GM12874 (cell line): Measurements from ENCODE around the gene TES.

Experiments
- TF ChIP-seq, protein P1 (sequence below): IDR thresholded peaks from 2 replicates; pipeline ENCODE4 v1.5.1; 2011; ENCODE audit warnings: low read depth, mild to moderate bottlenecking, control low read depth, low read length, moderate library complexity; ENCODE audit not compliant: insufficient read depth

The TES gene, protein sequence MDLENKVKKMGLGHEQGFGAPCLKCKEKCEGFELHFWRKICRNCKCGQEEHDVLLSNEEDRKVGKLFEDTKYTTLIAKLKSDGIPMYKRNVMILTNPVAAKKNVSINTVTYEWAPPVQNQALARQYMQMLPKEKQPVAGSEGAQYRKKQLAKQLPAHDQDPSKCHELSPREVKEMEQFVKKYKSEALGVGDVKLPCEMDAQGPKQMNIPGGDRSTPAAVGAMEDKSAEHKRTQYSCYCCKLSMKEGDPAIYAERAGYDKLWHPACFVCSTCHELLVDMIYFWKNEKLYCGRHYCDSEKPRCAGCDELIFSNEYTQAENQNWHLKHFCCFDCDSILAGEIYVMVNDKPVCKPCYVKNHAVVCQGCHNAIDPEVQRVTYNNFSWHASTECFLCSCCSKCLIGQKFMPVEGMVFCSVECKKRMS

GRCh38 chr7:116210345-116211005 is at the start of gene TES:
Gene TES (plus strand): TSS chr7:116210539. CDS start chr7:116210708, 169 bp downstream.
- TF ChIP-seq, protein P1, sequence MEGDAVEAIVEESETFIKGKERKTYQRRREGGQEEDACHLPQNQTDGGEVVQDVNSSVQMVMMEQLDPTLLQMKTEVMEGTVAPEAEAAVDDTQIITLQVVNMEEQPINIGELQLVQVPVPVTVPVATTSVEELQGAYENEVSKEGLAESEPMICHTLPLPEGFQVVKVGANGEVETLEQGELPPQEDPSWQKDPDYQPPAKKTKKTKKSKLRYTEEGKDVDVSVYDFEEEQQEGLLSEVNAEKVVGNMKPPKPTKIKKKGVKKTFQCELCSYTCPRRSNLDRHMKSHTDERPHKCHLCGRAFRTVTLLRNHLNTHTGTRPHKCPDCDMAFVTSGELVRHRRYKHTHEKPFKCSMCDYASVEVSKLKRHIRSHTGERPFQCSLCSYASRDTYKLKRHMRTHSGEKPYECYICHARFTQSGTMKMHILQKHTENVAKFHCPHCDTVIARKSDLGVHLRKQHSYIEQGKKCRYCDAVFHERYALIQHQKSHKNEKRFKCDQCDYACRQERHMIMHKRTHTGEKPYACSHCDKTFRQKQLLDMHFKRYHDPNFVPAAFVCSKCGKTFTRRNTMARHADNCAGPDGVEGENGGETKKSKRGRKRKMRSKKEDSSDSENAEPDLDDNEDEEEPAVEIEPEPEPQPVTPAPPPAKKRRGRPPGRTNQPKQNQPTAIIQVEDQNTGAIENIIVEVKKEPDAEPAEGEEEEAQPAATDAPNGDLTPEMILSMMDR = no peak

GRCh38 chr7:116161728-116162127 is 48.6 kb upstream of the TES start:
- TF ChIP-seq, protein P1 = no peak

DNA sequence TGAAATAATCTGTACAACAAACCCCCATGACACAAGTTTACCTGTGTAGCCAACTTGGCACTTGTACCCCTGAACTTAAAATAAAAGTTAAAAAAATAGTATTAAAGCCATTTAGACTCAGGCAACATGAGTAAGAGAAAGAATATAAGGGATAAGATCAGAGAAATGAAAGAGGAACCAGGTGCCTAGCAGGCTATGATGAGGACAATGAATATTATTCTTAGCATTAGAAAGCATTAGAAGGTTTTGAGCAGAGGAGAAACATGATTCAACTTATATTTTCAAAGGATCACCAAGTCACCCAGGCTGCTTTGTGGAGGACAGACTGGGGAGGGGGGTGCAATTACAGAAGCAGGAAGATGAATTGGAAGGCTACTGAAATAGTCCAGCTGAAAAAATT is 48.1 kb upstream of the TES start:
- TF ChIP-seq, protein P1 = no peak

DNA sequence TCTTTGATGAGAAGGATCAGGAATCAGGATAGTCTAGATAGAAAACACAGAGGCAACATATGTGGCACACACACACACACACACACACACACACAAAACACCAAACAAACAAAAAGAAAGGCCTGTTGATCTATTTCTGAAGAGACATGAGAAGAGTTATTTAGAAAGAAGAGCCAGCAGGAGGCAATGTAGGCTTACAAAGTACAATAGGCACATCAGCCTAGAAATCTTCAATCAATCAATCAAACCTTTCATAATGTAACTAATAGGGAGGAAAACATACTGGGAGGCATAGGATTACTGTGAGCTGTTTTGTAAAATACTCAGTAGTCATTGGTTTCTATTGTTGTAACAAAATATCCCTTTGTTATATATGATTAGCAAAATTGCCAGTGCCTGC is 47.3 kb upstream of the TES start:
- TF ChIP-seq, protein P1 = no peak

DNA sequence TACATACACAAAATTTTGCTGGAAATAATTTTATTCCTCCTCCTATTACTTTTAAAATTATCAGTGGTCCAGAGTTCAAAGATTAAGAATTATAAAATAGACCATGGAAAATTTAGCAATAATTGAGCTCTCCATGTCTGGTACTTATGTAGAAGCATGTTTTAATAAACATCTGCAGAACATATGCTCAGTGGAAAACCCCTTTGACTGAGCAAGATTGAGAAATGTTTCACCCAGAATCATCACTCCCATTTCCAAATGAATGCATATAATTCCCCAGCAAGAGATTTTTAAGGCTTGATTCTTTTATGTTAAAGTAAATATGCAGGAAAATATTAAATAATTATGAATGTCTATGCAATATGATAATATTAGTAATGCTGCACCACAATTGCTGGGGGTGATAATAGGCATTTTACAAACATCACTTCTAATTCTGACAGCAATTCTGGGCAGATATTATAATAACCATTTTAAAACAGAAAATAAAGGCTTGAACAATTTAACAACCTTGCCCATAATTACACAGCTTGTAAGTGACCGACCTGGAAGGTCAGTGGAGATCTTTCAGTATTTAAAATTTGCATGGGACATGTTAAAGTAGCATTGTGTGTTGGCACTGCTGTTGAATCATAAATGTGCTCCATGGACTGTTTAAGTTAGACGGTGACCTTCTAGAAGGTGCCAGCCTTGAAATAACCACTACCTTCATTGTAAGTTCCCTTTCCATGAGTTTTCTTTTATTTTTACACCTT is 45.6 kb upstream of the TES start:
- TF ChIP-seq, protein P1 = no peak

DNA sequence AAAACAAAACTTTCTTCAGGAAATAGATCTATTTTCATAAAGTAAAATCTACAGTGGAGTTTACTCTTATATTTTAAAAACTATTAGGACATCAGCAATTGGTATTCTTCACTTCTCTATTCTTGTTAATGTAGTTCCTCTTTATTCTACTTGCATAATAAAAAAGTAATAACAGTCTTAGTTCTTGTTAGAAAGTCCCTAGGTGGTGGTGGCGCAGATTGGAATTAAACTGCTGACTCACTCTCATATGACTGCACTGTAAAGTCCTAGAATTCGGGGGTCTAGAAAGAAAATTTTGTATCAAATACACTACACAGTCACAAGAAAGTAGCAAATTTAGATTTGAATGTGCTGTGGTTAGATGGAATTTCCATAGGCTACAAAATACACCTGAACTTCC is 44.6 kb upstream of the TES start:
- TF ChIP-seq, protein P1 = no peak

- TF ChIP-seq, protein P1 = no peak
Observed at GRCh38 chr7:116166156-116166555, 44.2 kb upstream of the TES start.
